HCT116 (cell line): ENCODE data around the gene MYBPC1. TPM values are rescaled to one million over a fixed set of nuclear protein-coding genes. Genes with fewer than 3 reads are reported as not detected.
"Not testable (repeated sequence)": the region's sequence is repeated elsewhere in the genome, so short reads cannot be mapped to it uniquely, and the experiment has no call there.

Source experiments
- ATAC-seq: fragments of 200-7000 bp; cut with Tn5 transposase; 2 replicates; pipeline ENCODE4 v1.9.1; 2020; ENCODE audit warnings: mild to moderate bottlenecking, moderate library complexity
- BruUV-seq: library from RNA; stranded (reverse); fragments of 400-500 nt; replicated peaks from 2 replicates; lab custom pipeline; 2021; lab: Mats Ljungman, UMichigan
- CTCF ChIA-PET: fragments of 300-600 bp; sonication (Branson Sonifier 250); formaldehyde crosslinking; loops from one replicate; lab custom pipeline; 2021; ENCODE audit warnings: antibody characterized with exemption; lab: Charles Lee
- POLR2A ChIA-PET: fragments of 300-600, 350-600 bp; sonication (Branson Sonifier 250); formaldehyde crosslinking; loops from one replicate; lab custom pipeline; 2021; ENCODE audit warnings: antibody characterized with exemption; lab: Charles Lee
- RAD21 ChIA-PET, 2 experiments: fragments of 300-600 bp; sonication (Branson Sonifier 250); formaldehyde crosslinking; loops; one replicate each; lab custom pipeline; 2023; ENCODE audit warnings: low total read pairs in 2 of 2; ENCODE audit not compliant: uncharacterized antibody in 2 of 2, unreplicated experiment in 2 of 2, low non-redundant PET in 1 of 2; lab: Charles Lee
- DNase-seq: peaks from one replicate; pipeline ENCODE4 v3.0.0-alpha.2; 2010; ENCODE audit warnings: low read depth, low spot score
- H2AFZ ChIP-seq: fragments of 200-600 bp; shearing (Covaris generic), sonication (generic); 2 replicates; pipeline ENCODE4 v1.6.1; 2017; ENCODE audit warnings: low read depth, mixed run types, mixed read lengths, antibody characterized with exemption, low read length; ENCODE audit not compliant: poor library complexity, severe bottlenecking
- H3K27ac ChIP-seq: 2 replicates; pipeline ENCODE4 v1.5.1; 2012; ENCODE audit warnings: low read depth, low read length
- H3K27me3 ChIP-seq: fragments of 200-600 bp; sonication (generic); 2 replicates; pipeline ENCODE4 v1.6.1; 2016; ENCODE audit warnings: mixed run types, low read length, mixed read lengths; ENCODE audit not compliant: insufficient read depth
- H3K36me3 ChIP-seq, 2 experiments: fragments of 200-500 bp in 1 of 2; fragments of 200-600 bp in 1 of 2; sonication (Bioruptor generic) in 1 of 2; sonication (generic) in 1 of 2; 2 replicates each; pipeline versions ENCODE4 v1.5.1 to v1.6.1; 2014 to 2016; ENCODE audit warnings: low read length in 2 of 2, inconsistent platforms in 1 of 2, mixed read lengths in 1 of 2, mixed run types in 1 of 2; ENCODE audit not compliant: insufficient read depth in 2 of 2, control insufficient read depth in 1 of 2
- H3K4me1 ChIP-seq, 2 experiments: fragments of 200-600 bp in 1 of 2; sonication (generic) in 1 of 2; 2 replicates each; pipeline versions ENCODE4 v1.5.1 to v1.6.1; 2012 to 2017; ENCODE audit warnings: low read length in 2 of 2, inconsistent platforms in 1 of 2, mild to moderate bottlenecking in 1 of 2, mixed read lengths in 1 of 2, mixed run types in 1 of 2, moderate library complexity in 1 of 2; ENCODE audit not compliant: insufficient read depth in 2 of 2, control insufficient read depth in 1 of 2
- H3K4me2 ChIP-seq: fragments of 200-600 bp; sonication (generic); 2 replicates; pipeline ENCODE4 v1.6.1; 2017; ENCODE audit warnings: mixed run types, low read length, mixed read lengths
- H3K4me3 ChIP-seq, 2 experiments: fragments of 200-600 bp in 1 of 2; sonication (generic) in 1 of 2; replicated peaks in 1 of 2; 2 replicates each; pipeline ENCODE4 v1.5.1; 2011 to 2016; ENCODE audit warnings: low read length in 2 of 2, control low read depth in 1 of 2, low read depth in 1 of 2, mild to moderate bottlenecking in 1 of 2, mixed read lengths in 1 of 2, mixed run types in 1 of 2
- H3K79me2 ChIP-seq: fragments of 200-600 bp; sonication (generic); 2 replicates; pipeline ENCODE4 v1.6.1; 2017; ENCODE audit warnings: mild to moderate bottlenecking, mixed run types, low read length, moderate library complexity, mixed read lengths; ENCODE audit not compliant: insufficient read depth
- H3K9ac ChIP-seq: fragments of 200-600 bp; sonication (generic); 2 replicates; pipeline ENCODE4 v1.6.1; 2016; ENCODE audit warnings: low read length, mixed read lengths
- H3K9me2 ChIP-seq: fragments of 200-600 bp; sonication (generic), shearing (Covaris generic); 2 replicates; pipeline ENCODE4 v1.6.1; 2017; ENCODE audit warnings: mixed run types, mild to moderate bottlenecking, moderate library complexity; ENCODE audit not compliant: insufficient read depth
- H3K9me3 ChIP-seq, 2 experiments: fragments of 200-500 bp in 1 of 2; fragments of 200-600 bp in 1 of 2; sonication (Bioruptor generic) in 1 of 2; sonication (generic) in 1 of 2; 2 replicates each; pipeline ENCODE4 v1.6.1; 2014 to 2017; ENCODE audit warnings: low read length in 2 of 2, mixed read lengths in 2 of 2, inconsistent platforms in 1 of 2, low read depth in 1 of 2, mild to moderate bottlenecking in 1 of 2, mixed run types in 1 of 2, moderate library complexity in 1 of 2; ENCODE audit not compliant: control insufficient read depth in 1 of 2, insufficient read depth in 1 of 2
- H4K20me1 ChIP-seq: fragments of 200-600 bp; sonication (generic), shearing (Covaris generic); 2 replicates; pipeline ENCODE4 v1.6.1; 2017; ENCODE audit warnings: mixed run types, mild to moderate bottlenecking, moderate library complexity; ENCODE audit not compliant: insufficient read depth
- ATF3 ChIP-seq: IDR thresholded peaks from 2 replicates; pipeline ENCODE4 v1.6.1; 2012
- CEBPB ChIP-seq: IDR thresholded peaks from 2 replicates; pipeline ENCODE4 v1.6.1; 2012; ENCODE audit warnings: low read depth
- EGR1 ChIP-seq: IDR thresholded peaks from 2 replicates; pipeline ENCODE4 v1.6.1; 2012; ENCODE audit warnings: low read depth
- ELF1 ChIP-seq: IDR thresholded peaks from 2 replicates; pipeline ENCODE4 v1.6.1; 2012; ENCODE audit warnings: low read depth, borderline replicate concordance
- EZH2 ChIP-seq: fragments of 200-600 bp; sonication (generic); IDR thresholded peaks from 2 replicates; pipeline ENCODE4 v1.6.1; 2017; ENCODE audit warnings: antibody characterized with exemption, mixed run types
- EZH2phosphoT487 ChIP-seq: fragments of 200-600 bp; IDR thresholded peaks from 2 replicates; pipeline ENCODE4 v1.6.1; 2018; ENCODE audit warnings: antibody characterized with exemption, borderline replicate concordance
- FOSL1 ChIP-seq: IDR thresholded peaks from 2 replicates; pipeline ENCODE4 v1.6.1; 2012; ENCODE audit warnings: low read depth
- POLR2A ChIP-seq: IDR thresholded peaks from 2 replicates; pipeline ENCODE4 v1.7.0; 2011; ENCODE audit warnings: borderline replicate concordance; ENCODE audit not compliant: insufficient read depth, insufficient read length; ENCODE audit errors: extremely low read depth
- RAD21 ChIP-seq: IDR thresholded peaks from 2 replicates; pipeline ENCODE4 v1.6.1; 2012; ENCODE audit warnings: low read depth, mild to moderate bottlenecking
- SIN3A ChIP-seq: IDR thresholded peaks from 2 replicates; pipeline ENCODE4 v1.6.1; 2012; ENCODE audit warnings: low read depth
- SP1 ChIP-seq: IDR thresholded peaks from 2 replicates; pipeline ENCODE4 v1.6.1; 2012; ENCODE audit warnings: low read depth
- TCF7L2 ChIP-seq: IDR thresholded peaks from 2 replicates; pipeline ENCODE4 v1.7.0; 2011; ENCODE audit warnings: borderline replicate concordance, inconsistent platforms; ENCODE audit not compliant: insufficient read depth, insufficient read length; ENCODE audit errors: extremely low read depth
- ZFX ChIP-seq: fragments of 450-650 bp; IDR thresholded peaks from 2 replicates; pipeline ENCODE4 v1.6.1; 2017
- intact Hi-C: fragments of 100-400 bp; cut with micrococcal nuclease; formaldehyde crosslinking; loops from 2 replicates; pipeline ENCODE4 v1.10.0; 2022
- total RNA-seq: library from RNA; stranded (reverse); gene quantifications from one replicate; pipeline ENCODE4 v1.2.1, GENCODE V29; 2021; ENCODE audit not compliant: unreplicated experiment
- TF ChIP-seq, protein P1 (sequence below), 3 experiments: fragments of 200-600 bp in 1 of 3; sonication (generic) in 1 of 3; IDR thresholded peaks in 2 of 3; conservative IDR thresholded peaks in 1 of 3; 2 replicates each; pipeline ENCODE4 v1.5.1; 2012 to 2017; ENCODE audit warnings: low read depth in 2 of 3, low read length in 2 of 3, antibody characterized with exemption in 1 of 3, borderline replicate concordance in 1 of 3, control low read depth in 1 of 3, mild to moderate bottlenecking in 1 of 3, mixed read lengths in 1 of 3, mixed run types in 1 of 3, moderate library complexity in 1 of 3; ENCODE audit not compliant: insufficient read depth in 1 of 3
- TF ChIP-seq, protein P2 (sequence below): IDR thresholded peaks from 2 replicates; pipeline ENCODE4 v1.6.1; 2011; ENCODE audit warnings: mild to moderate bottlenecking, low read length, moderate library complexity; ENCODE audit not compliant: insufficient replicate concordance; ENCODE audit errors: extremely low read depth

MYBPC1 gene
- total RNA-seq, 1 experiment from 2014 or later: not detected

GRCh38 chr12:101655393-101655792 is 60.6 kb downstream of the MYBPC1 start:
- H3K4me1 ChIP-seq: no peaks in the 10 kb centered on the region
- ATAC-seq (no peak), DNase-seq (no peak)
- no peak overlapping the region for H3K9ac ChIP-seq
- H3K4me2 ChIP-seq: no peak overlapping the region
- H3K9me2 ChIP-seq: no peaks in the 10 kb centered on the region
- ChIA-PET POLR2A (no interaction called here), CTCF (no interaction called here), RAD21 (no interaction called here)
- no peaks in the 10 kb centered on the region for H4K20me1 ChIP-seq
- no peaks in the 10 kb centered on the region for H3K9me3 ChIP-seq
- intact Hi-C loops: no loop called here
- TF ChIP-seq TCF7L2 (no peak), EZH2phosphoT487 (no peak), ELF1 (no peak), FOSL1 (no peak), RAD21 (no peak), EGR1 (no peak), EZH2 (no peak), ZFX (no peak), ATF3 (no peak), POLR2A (no peak), CEBPB (no peak), SP1 (no peak), SIN3A (no peak)
- TF ChIP-seq, protein P1, sequence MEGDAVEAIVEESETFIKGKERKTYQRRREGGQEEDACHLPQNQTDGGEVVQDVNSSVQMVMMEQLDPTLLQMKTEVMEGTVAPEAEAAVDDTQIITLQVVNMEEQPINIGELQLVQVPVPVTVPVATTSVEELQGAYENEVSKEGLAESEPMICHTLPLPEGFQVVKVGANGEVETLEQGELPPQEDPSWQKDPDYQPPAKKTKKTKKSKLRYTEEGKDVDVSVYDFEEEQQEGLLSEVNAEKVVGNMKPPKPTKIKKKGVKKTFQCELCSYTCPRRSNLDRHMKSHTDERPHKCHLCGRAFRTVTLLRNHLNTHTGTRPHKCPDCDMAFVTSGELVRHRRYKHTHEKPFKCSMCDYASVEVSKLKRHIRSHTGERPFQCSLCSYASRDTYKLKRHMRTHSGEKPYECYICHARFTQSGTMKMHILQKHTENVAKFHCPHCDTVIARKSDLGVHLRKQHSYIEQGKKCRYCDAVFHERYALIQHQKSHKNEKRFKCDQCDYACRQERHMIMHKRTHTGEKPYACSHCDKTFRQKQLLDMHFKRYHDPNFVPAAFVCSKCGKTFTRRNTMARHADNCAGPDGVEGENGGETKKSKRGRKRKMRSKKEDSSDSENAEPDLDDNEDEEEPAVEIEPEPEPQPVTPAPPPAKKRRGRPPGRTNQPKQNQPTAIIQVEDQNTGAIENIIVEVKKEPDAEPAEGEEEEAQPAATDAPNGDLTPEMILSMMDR (IDR thresholded peaks at IDR 0.05 in 2 of 3, conservative IDR thresholded peaks at IDR 0.05 in 1 of 3; ENCODE audit: borderline replicate concordance in 1 of 3, insufficient read depth in 1 of 3, low read depth in 2 of 3, low read length in 2 of 3): no peak
- TF ChIP-seq, protein P2, sequence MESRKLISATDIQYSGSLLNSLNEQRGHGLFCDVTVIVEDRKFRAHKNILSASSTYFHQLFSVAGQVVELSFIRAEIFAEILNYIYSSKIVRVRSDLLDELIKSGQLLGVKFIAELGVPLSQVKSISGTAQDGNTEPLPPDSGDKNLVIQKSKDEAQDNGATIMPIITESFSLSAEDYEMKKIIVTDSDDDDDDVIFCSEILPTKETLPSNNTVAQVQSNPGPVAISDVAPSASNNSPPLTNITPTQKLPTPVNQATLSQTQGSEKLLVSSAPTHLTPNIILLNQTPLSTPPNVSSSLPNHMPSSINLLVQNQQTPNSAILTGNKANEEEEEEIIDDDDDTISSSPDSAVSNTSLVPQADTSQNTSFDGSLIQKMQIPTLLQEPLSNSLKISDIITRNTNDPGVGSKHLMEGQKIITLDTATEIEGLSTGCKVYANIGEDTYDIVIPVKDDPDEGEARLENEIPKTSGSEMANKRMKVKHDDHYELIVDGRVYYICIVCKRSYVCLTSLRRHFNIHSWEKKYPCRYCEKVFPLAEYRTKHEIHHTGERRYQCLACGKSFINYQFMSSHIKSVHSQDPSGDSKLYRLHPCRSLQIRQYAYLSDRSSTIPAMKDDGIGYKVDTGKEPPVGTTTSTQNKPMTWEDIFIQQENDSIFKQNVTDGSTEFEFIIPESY: no peak
- no peak overlapping the region for H2AFZ ChIP-seq
- no peak overlapping the region for H3K27ac ChIP-seq
- H3K27me3 ChIP-seq: no peaks in the 10 kb centered on the region
- no peaks in the 10 kb centered on the region for H3K79me2 ChIP-seq
- H3K4me3 ChIP-seq: no peak overlapping the region
- BruUV-seq: no TSS peak
- no peaks in the 10 kb centered on the region for H3K36me3 ChIP-seq

GRCh38 chr12:101660662-101661061 is 65.9 kb downstream of the MYBPC1 start:
- H3K27me3 ChIP-seq, BruUV-seq, H3K36me3 ChIP-seq, H4K20me1 ChIP-seq, H3K9me3 ChIP-seq, H3K4me2 ChIP-seq, H2AFZ ChIP-seq, H3K9me2 ChIP-seq, DNase-seq, intact Hi-C loops, H3K27ac ChIP-seq, CTCF ChIA-PET, H3K79me2 ChIP-seq, H3K9ac ChIP-seq, H3K4me3 ChIP-seq, ATAC-seq, RAD21 ChIA-PET, H3K4me1 ChIP-seq, POLR2A ChIA-PET: not testable (repeated sequence)
